ENCODE data around the gene ADAMTS15.

- TF ChIP-seq POLR2A (IDR thresholded peaks at IDR 0.05; ENCODE audit: low read depth, low read length) = no peak
- TF ChIP-seq CTCF (conservative IDR thresholded peaks at IDR 0.05; ENCODE audit: low read depth, low read length) = no peak
- no peak for TF ChIP-seq MAZ (IDR thresholded peaks at IDR 0.05; ENCODE audit: borderline replicate concordance, low read depth, low read length)
- no peak for TF ChIP-seq FOS (IDR thresholded peaks at IDR 0.05; ENCODE audit: low read depth, low read length)
- peak; percentile 27; the same call in 1 of the 2 replicates for TF ChIP-seq SMC3 (IDR thresholded peaks at IDR 0.05; ENCODE audit: low read depth, low read length)
- no peak for TF ChIP-seq BHLHE40 (IDR thresholded peaks at IDR 0.05; ENCODE audit: low read depth, low read length)
- no peak for TF ChIP-seq USF2 (IDR thresholded peaks at IDR 0.05; ENCODE audit: low read depth, low read length)
- no peak for TF ChIP-seq RAD21 (IDR thresholded peaks at IDR 0.05; ENCODE audit: low read length)
- no peak for TF ChIP-seq CHD1 (IDR thresholded peaks at IDR 0.05; ENCODE audit: low read depth, low read length)
- no peak for TF ChIP-seq MXI1 (IDR thresholded peaks at IDR 0.05; ENCODE audit: borderline replicate concordance, low read depth, low read length)
These were observed 12.8 kb upstream of the ADAMTS15 start for GRCh38 chr11:130435671-130436070.

Measured in IMR-90 (cell line).